GM21367 (cell line): ENCODE data around the gene PTDSS2.
"Not testable (repeated sequence)": the region's sequence is repeated elsewhere in the genome, so short reads cannot be mapped to it uniquely, and the experiment has no call there.

Experiments used
- ATAC-seq: cut with Tn5 transposase; IDR thresholded peaks from one replicate; pipeline ENCODE4 v1.9.1; 2021; ENCODE audit not compliant: unreplicated experiment

PTDSS2 gene

GRCh38 chr11:431921-432320 lies 18.2 kb upstream of the PTDSS2 start:
- ATAC-seq, result no peak

- no peak for ATAC-seq
These were observed 17.5 kb upstream of the PTDSS2 start for GRCh38 chr11:432501-433100.

GRCh38 chr11:433111-433510 lies 17.0 kb upstream of the PTDSS2 start:
- ATAC-seq, result no peak

- no peak for ATAC-seq
These were observed 16.4 kb upstream of the PTDSS2 start for GRCh38 chr11:433641-434040.

GRCh38 chr11:434496-434895 lies 15.6 kb upstream of the PTDSS2 start:
- no peak for ATAC-seq

GRCh38 chr11:434999-435740 lies 14.9 kb upstream of the PTDSS2 start:
- ATAC-seq, result not testable (repeated sequence)

GRCh38 chr11:437228-437870 lies 12.7 kb upstream of the PTDSS2 start:
- ATAC-seq, result no peak

- ATAC-seq, result no peak
These were observed 11.8 kb upstream of the PTDSS2 start for GRCh38 chr11:438101-438844.

GRCh38 chr11:439315-440064 lies 10.6 kb upstream of the PTDSS2 start:
- no peak for ATAC-seq

GRCh38 chr11:440065-441042 lies 9.7 kb upstream of the PTDSS2 start:
- no peak for ATAC-seq

- ATAC-seq, result no peak
These were observed 9.0 kb upstream of the PTDSS2 start for GRCh38 chr11:441043-441417.

- ATAC-seq, result no peak
These were observed 8.4 kb upstream of the PTDSS2 start, which contains the start of gene ANO9 for GRCh38 chr11:441418-442274. ANO9 (minus strand) TSS chr11:442011; CDS start chr11:441926, 85 bp downstream.

GRCh38 chr11:442611-443081 lies 7.4 kb upstream of the PTDSS2 start:
- no peak for ATAC-seq

GRCh38 chr11:443542-444199 lies 6.4 kb upstream of the PTDSS2 start:
- ATAC-seq, result no peak

- no peak for ATAC-seq
These were observed 5.5 kb upstream of the PTDSS2 start for GRCh38 chr11:444396-445144.

- ATAC-seq, result no peak
These were observed 4.1 kb upstream of the PTDSS2 start for GRCh38 chr11:445765-446588.
